HFF-Myc (cell line): ENCODE results near the gene NTN3.
"Not testable (repeated sequence)": the region's sequence is repeated elsewhere in the genome, so short reads cannot be mapped to it uniquely, and the experiment has no call there.

Experiments used
- DNase-seq: peaks from one replicate; pipeline ENCODE4 v3.0.0-alpha.2; 2011; ENCODE audit warnings: low read depth; ENCODE audit errors: extremely low read depth
- H3K4me3 ChIP-seq: replicated peaks from 2 replicates; pipeline ENCODE4 v1.5.1; 2011; ENCODE audit warnings: low read depth, mild to moderate bottlenecking, control low read depth, low read length
- TF ChIP-seq, protein P1 (sequence below): IDR thresholded peaks from 2 replicates; pipeline ENCODE4 v1.5.1; 2012; ENCODE audit warnings: mild to moderate bottlenecking, low read depth, low read length, control low read depth; ENCODE audit errors: missing control alignments

NTN3 gene

DNA sequence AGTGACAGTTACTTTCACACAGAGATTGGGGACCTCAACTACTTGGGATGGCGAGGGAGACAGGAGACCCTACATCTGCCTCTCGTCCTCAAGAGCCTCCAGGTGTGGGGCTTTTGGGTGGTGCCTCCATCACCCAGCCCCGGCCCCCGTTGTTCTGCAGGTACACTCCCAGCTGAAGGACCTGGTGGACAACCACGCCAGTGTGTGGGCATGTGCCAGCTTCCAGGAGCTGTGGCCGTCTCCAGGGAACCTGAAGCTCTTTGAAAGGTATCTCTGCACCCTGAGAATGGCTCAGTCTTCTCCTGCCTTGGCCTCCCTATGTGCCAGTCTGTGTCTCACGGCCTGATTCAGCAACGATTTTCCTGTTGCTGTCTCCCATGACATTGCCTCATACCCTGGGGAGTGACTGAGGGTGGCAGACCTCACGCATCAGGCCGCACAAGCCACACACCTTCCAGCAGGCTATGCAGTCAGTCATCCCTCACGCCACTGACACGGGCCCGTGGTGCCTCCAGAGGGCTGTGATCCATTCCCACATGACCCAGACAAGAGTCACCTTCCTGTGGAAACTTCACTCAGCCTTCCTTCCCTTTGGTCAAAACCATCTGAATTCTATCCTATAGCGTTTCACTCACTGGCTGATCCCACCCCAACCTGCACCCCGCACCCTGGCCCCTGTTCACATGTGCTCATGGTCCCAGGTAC is 38.1 kb upstream of the NTN3 start:
- no peak for DNase-seq
- TF ChIP-seq, protein P1, sequence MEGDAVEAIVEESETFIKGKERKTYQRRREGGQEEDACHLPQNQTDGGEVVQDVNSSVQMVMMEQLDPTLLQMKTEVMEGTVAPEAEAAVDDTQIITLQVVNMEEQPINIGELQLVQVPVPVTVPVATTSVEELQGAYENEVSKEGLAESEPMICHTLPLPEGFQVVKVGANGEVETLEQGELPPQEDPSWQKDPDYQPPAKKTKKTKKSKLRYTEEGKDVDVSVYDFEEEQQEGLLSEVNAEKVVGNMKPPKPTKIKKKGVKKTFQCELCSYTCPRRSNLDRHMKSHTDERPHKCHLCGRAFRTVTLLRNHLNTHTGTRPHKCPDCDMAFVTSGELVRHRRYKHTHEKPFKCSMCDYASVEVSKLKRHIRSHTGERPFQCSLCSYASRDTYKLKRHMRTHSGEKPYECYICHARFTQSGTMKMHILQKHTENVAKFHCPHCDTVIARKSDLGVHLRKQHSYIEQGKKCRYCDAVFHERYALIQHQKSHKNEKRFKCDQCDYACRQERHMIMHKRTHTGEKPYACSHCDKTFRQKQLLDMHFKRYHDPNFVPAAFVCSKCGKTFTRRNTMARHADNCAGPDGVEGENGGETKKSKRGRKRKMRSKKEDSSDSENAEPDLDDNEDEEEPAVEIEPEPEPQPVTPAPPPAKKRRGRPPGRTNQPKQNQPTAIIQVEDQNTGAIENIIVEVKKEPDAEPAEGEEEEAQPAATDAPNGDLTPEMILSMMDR = no peak
- H3K4me3 ChIP-seq = no peak overlapping the region

DNA sequence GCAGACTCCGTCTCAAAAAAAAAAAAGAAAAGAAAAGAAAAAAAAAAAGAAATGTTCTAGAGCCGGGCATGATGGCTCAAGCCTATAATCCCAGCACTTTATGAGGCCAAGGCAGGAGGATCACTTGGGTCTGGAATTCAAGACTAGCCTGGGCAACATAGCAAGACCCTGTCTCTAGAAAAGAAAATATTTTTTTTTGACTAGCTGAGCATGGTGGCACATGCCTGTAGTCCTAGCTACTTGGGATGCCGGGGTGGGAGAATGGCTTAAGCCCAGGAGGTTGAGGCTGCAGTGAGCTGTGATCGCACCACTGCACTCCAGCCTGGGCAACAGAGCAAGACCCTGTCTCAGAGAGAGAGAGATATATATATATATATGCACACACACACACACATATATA is 35.9 kb upstream of the NTN3 start:
- DNase-seq, H3K4me3 ChIP-seq: not testable (repeated sequence)

DNA sequence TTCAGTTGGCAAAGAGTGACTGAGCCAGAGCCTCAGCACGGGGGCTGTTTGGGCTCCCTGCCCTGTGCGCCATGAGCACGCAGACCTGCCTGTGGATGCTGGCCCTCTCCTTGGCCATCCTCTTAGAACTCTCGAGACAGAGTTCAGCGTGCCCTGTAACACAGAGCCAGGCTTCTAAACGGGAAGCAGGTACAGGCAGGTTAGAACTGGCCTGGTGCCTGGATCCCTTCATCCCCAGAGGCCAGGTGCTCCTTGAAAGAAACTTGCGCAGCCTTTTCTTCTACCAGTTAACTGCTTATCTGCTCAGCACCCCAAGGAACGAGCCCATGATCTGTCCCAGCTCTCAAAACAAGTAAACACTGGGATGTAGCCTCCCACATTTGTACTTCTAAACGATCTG is 35.0 kb upstream of the NTN3 start:
- TF ChIP-seq, protein P1 = no peak
- no peak for DNase-seq
- no peak overlapping the region for H3K4me3 ChIP-seq

DNA sequence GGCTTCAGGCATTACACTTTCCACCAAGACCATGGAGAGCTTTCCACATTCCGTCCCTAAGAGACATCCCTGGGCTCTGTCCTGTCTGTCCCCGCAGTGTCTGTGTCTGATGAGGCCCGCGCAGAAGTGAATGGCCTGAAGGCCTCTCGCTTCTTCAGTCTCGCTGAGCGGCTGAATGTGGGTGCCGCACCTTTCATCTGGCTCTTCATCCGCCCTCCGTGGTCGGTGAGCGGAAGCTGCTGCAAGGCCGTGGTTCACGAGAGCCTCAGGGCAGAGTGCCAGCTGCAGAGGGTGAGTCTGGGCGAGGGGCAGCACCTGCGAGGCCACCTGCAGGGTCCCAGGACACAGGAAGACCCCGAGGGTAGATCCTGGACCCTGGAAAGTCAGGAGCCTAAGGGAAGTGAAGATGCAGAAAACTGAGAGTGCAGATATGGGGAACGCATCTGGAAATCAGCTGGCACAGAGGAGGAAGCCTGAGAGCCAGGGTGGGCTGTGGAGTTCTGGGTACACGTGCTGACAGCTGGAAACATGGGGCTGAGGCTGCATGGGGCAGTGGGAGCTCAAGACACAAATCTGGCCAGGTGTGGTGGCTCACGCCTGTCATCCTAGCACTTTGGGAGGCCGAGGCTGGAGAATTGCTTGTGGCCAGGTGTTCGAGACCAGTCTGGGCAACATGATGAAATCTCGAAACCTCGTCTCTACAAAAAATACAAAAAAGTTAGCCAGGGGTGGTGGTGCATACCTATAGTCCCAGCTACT is 33.9 kb upstream of the NTN3 start:
- DNase-seq = no peak
- H3K4me3 ChIP-seq = no peak overlapping the region
- TF ChIP-seq, protein P1 = no peak

DNA sequence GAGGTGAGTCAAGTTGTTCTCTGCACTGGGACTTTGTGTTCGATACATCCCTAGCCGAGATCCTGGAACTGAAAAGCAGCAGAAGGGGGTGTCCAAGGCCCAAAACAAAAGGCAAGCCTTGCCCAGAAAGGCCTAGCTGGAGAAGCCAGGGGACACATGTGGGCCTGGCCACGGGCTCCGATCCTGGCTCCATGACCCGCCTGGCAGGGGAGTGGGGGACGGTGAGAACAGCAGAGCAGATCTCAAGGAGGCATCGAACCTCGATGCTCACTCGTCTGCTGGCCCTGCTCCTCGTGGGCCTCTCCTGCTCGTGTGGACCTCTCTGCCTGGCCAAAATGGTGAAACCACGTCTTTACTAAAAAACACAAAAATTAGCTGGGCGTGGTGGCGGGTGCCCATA is 33.0 kb upstream of the NTN3 start:
- no peak overlapping the region for H3K4me3 ChIP-seq
- TF ChIP-seq, protein P1 = no peak
- DNase-seq = no peak

DNA sequence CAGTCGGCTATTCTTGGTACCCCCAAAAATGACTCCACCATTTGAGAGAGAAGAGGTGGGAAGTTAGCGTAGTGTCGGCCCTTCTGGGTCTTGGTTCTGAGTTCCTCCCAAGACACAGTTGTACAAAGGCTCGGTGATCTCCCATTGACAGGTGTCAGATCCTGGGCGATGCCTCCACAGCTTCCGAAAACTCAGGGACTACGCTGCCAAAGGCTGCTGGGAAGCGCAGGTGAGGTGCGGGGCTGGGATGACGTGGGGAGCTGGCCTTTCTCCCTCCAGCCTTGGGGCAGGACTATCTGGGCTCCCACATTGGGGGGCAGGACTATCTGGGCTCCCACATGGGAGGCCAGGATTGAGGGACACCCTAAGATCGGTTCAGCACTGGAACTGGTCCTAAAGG is 31.5 kb upstream of the NTN3 start:
- DNase-seq = no peak
- TF ChIP-seq, protein P1 = no peak
- H3K4me3 ChIP-seq = no peak overlapping the region

DNA sequence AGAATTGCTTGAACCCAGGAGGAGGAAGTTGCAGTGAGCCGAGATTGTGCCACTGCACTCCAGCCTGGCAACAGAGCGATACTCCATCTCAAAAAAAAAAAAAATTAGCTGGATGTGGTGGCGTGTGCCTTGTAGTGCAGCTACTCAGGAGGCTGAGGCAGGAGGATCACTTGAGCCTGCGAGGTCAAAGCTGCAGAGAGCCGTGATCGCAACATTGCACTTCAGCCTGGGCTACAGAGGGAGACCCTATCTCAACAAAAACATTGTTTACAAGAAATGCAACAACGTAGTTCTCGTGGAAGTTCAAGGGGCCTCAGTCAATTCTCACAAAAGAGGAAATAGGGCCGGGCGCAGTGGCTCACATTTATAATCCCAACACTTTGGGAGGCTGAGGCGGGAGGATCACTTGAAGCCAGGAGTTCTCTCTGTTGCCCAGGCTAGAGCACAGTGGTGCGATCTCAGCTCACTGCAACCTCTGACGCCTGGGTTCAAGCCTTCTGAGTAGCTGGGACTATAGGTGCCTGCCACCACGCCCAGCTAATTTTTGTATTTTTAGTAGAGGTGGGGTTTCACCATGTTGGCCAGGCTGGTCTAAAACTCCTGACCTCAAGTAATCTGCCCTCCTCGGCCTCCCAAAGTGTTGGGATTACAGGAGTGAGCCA is 29.8 kb upstream of the NTN3 start:
- DNase-seq, H3K4me3 ChIP-seq: not testable (repeated sequence)

DNA sequence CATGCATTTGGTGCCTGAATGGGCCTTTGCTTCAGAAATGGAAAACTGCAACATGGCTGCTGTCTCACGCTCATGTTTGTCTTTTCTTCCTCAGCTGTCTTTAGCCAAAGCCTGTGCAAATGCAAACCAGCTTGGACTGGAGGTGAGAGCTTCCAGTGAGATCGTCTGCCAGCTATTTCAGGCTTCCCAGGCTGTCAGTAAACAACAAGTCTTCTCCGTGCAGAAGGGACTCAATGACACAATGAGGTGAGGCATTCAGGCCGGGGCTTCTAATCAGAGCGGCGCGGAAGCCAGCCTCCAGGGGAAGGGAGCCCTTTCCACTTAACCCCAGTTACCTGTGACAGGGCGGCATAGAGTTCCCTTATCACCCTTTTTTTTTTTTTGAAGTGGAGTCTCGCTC is 27.5 kb upstream of the NTN3 start:
- TF ChIP-seq, protein P1 = no peak
- DNase-seq = no peak

More for the DNA sequence above, 27.5 kb upstream of the NTN3 start:
- H3K4me3 ChIP-seq = no peak overlapping the region
